CD8-positive, alpha-beta memory T cell (primary cell): ENCODE measurements around the gene MPST. TPM values are rescaled to one million over a fixed set of nuclear protein-coding genes. Genes with fewer than 3 reads are reported as not detected.

Experiments used
- CTCF ChIA-PET: fragments of 350-600 bp; sonication (Branson Sonifier 250); formaldehyde crosslinking; loops from one replicate; lab custom pipeline; 2021; ENCODE audit warnings: antibody characterized with exemption; lab: Charles Lee
- POLR2A ChIA-PET: fragments of 350-600 bp; sonication (Branson Sonifier 250); formaldehyde crosslinking; loops from one replicate; lab custom pipeline; 2021; ENCODE audit warnings: antibody characterized with exemption; lab: Charles Lee
- DNase-seq, 5 donors: peaks; one replicate each; pipeline versions ENCODE4 v3.0.0 to v3.0.0-alpha.2; 2020 to 2022; ENCODE audit warnings: mixed read lengths in 1 of 5
- H3K27ac ChIP-seq: one replicate; pipeline ENCODE4 v1.7.0; 2013; ENCODE audit warnings: low read depth, mild to moderate bottlenecking, low read length, moderate library complexity
- H3K27me3 ChIP-seq: 2 replicates; pipeline ENCODE4 v1.7.0; 2013; ENCODE audit warnings: low read length, mild to moderate bottlenecking; ENCODE audit not compliant: insufficient read depth, poor library complexity, severe bottlenecking
- H3K36me3 ChIP-seq: 2 replicates; pipeline ENCODE4 v1.7.0; 2013; ENCODE audit warnings: mild to moderate bottlenecking, low read length, moderate library complexity; ENCODE audit not compliant: insufficient read depth
- H3K4me1 ChIP-seq: 2 replicates; pipeline ENCODE4 v1.7.0; 2013; ENCODE audit warnings: mild to moderate bottlenecking, low read length, moderate library complexity; ENCODE audit not compliant: insufficient read depth
- H3K4me3 ChIP-seq: 2 replicates; pipeline ENCODE4 v1.7.0; 2013; ENCODE audit warnings: mild to moderate bottlenecking, low read length
- H3K9me3 ChIP-seq: 2 replicates; pipeline ENCODE4 v1.7.0; 2013; ENCODE audit warnings: mild to moderate bottlenecking, low read length
- H3K27ac Mint-ChIP-seq, 8 donors: one replicate each; pipeline ENCODE4 v1.8.0; 2020 to 2021; ENCODE audit warnings: mixed read lengths in 8 of 8, mild to moderate bottlenecking in 6 of 8, inconsistent platforms in 3 of 8, moderate library complexity in 3 of 8
- H3K27me3 Mint-ChIP-seq, 2 donors: one replicate each; pipeline ENCODE4 v1.8.0; 2020 to 2021; ENCODE audit warnings: mixed read lengths in 2 of 2, mild to moderate bottlenecking in 1 of 2, moderate library complexity in 1 of 2
- H3K36me3 Mint-ChIP-seq, 3 donors: one replicate each; pipeline ENCODE4 v1.8.0; 2020 to 2021; ENCODE audit warnings: mixed read lengths in 3 of 3, inconsistent platforms in 1 of 3, mild to moderate bottlenecking in 1 of 3
- H3K4me1 Mint-ChIP-seq, 3 donors: one replicate each; pipeline ENCODE4 v1.8.0; 2020 to 2021; ENCODE audit warnings: mixed read lengths in 3 of 3, inconsistent platforms in 1 of 3, mild to moderate bottlenecking in 1 of 3
- H3K4me3 Mint-ChIP-seq, 7 donors: one replicate each; pipeline ENCODE4 v1.8.0; 2020 to 2021; ENCODE audit warnings: mixed read lengths in 7 of 7, mild to moderate bottlenecking in 6 of 7, moderate library complexity in 4 of 7, inconsistent platforms in 2 of 7
- H3K9me3 Mint-ChIP-seq, 5 donors: one replicate each; pipeline ENCODE4 v1.8.0; 2020 to 2022; ENCODE audit warnings: mixed read lengths in 5 of 5, mild to moderate bottlenecking in 3 of 5, moderate library complexity in 2 of 5, inconsistent platforms in 1 of 5
- polyA plus RNA-seq: library from polyadenylated mRNA; unstranded; fragments of 300-500 nt; fragmentation: Illumina TruSeq; gene quantifications from one replicate; pipeline ENCODE4 v1.2.3, GENCODE V29; 2021
- total RNA-seq, 2 experiments: library from RNA; stranded (reverse); gene quantifications; one replicate each; pipeline ENCODE4 v1.2.3, GENCODE V29; 2021

The MPST gene
- total and polyA plus RNA-seq, 3 experiments from 2014 or later: 16.6 to 20.0 (median 17.8) TPM

DNA sequence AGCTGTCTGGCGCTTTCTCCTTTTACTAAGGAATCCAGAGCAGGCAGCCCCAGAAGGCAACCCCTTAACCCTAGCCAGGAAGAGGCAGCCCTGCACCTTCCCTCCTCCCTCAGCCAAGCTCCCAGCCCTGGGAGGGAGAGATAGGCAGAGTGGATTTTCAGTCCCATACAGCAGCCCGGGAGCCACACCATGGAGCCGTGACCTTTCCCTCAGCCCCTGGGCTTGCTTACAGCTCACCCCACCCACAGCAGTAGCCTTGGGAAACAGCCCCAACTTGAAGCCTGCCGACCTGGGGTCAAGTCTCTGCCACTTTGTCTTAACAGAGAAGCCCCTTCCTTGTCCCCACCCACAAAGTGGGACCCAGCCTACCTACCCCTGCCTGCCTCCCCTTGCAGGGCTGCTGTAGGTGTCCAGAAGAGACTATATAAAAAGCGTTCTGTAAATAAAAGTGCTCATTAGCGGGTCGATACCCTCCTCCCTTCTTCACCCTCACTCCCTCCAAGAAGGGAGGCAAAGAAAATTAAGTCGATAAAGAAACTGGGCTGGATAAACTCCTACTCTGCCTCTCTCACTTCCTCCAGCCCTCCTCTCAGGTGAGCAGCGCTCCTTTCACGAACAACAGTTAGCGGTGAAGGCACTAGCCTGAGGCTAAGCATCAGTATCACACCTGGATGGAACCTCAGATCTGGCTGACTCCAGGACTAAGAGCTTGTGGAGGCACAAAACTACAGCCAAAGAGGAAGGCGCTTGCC, 4.5 kb upstream of the MPST start:
- no peaks in the 10 kb centered on the region for H3K9me3 ChIP-seq
- peaks cover 1% of the 10 kb centered on the region for H3K4me1 ChIP-seq
- Mint-ChIP-seq H3K4me3 (peak overlapping the region in 1 of 7 donors; percentile 46), H3K36me3 (no peaks in the 10 kb centered on the region), H3K9me3 (no peaks in the 10 kb centered on the region), H3K4me1 (peaks cover 2 to 4% (median 4%) of the 10 kb centered on the region in 3 donors), H3K27ac (peak overlapping the region in 1 of 8 donors; percentile 17), H3K27me3 (no peaks in the 10 kb centered on the region)
- no peak overlapping the region for H3K4me3 ChIP-seq
- no peak for DNase-seq
- no peaks in the 10 kb centered on the region for H3K27me3 ChIP-seq
- H3K27ac ChIP-seq: no peak overlapping the region
- ChIA-PET POLR2A (no interaction called here), CTCF (no interaction called here)
- H3K36me3 ChIP-seq: no peaks in the 10 kb centered on the region

DNA sequence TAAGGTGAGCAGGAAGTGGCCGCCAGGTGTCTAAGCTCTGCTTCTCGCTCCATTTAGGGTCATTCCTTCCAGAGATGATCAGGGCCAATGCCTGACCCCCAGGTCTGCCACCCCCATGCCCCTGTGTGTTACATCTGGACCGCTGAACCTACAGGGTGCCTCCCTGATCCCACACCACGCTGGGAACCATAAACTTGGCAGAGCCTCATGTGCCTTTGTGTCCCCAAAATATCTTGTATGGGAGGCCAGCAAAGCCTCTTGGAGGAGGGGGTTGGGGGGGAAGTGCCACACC, 4.0 kb upstream of the MPST start:
- Mint-ChIP-seq H3K4me3 (no peak overlapping the region), H3K27ac (peak overlapping the region in 1 of 8 donors; percentile 50), H3K9me3 (no peaks in the 10 kb centered on the region), H3K27me3 (no peaks in the 10 kb centered on the region), H3K4me1 (peaks cover 7 to 9% (median 9%) of the 10 kb centered on the region in 3 donors), H3K36me3 (no peaks in the 10 kb centered on the region)
- no peak for DNase-seq
- CTCF ChIA-PET: no interaction called here
- Histone ChIP-seq H3K27me3 (no peaks in the 10 kb centered on the region), H3K27ac (no peak overlapping the region), H3K4me3 (no peak overlapping the region), H3K36me3 (no peaks in the 10 kb centered on the region), H3K9me3 (no peaks in the 10 kb centered on the region), H3K4me1 (peaks cover 6% of the 10 kb centered on the region)
- POLR2A ChIA-PET: no interaction called here

DNA sequence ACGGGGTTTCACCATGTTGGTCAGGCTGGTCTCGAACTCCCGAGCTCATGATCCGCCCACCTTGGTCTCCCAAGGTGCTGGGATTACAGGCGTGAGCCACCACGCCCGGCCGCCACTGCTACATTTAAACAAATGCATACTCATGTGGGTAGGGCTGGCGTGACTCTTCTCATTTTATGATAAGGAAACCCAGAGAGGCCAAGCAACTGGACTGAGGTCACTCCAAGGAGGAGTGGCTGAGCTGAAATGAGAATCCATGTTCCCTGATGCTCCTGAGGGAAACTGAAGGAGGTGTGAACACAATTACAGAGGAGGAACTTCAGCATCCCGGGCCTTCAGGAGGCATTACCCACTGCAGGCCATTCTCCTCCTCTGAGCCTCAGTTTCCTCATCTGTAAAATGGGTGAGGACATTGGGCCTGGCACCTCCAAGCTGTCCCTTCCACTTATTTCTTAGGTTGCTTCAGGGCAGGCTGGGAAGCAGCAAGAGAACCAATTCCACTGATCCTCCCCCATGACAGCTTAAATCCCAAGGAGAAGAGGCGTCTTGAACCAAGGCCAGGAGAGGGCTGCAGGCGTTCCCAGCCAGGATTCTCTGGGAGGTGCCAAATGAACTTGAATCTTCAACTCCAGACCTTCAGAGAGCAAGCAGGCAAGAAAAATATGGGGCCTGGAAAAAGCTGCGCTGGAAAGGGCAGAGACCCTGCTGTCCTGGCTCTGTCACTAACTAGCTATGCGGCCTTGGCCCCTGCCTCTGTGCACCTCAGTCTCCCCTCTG, 3.2 kb upstream of the MPST start:
- H3K4me3 ChIP-seq: no peak overlapping the region
- Mint-ChIP-seq H3K4me1 (peaks cover 8 to 10% (median 10%) of the 10 kb centered on the region in 3 donors), H3K4me3 (peak overlapping the region in 2 of 7 donors; percentile 43 to 86), H3K27ac (peak overlapping the region in 3 of 8 donors; percentile 21 to 74 (median 58)), H3K36me3 (no peaks in the 10 kb centered on the region), H3K27me3 (no peaks in the 10 kb centered on the region), H3K9me3 (no peaks in the 10 kb centered on the region)
- peaks cover 6% of the 10 kb centered on the region for H3K4me1 ChIP-seq
- no peak overlapping the region for H3K27ac ChIP-seq
- H3K36me3 ChIP-seq: no peaks in the 10 kb centered on the region
- ChIA-PET POLR2A (no interaction called here), CTCF (interaction anchor here (0.6 to 1.5 kb wide), 2 partner anchors 27 to 1674 kb away, joined by 3 read pairs; no protein-coding TSS in a partner anchor)
- no peaks in the 10 kb centered on the region for H3K9me3 ChIP-seq
- DNase-seq: peak in 1 of 5 donors; percentile 12
- no peaks in the 10 kb centered on the region for H3K27me3 ChIP-seq

DNA sequence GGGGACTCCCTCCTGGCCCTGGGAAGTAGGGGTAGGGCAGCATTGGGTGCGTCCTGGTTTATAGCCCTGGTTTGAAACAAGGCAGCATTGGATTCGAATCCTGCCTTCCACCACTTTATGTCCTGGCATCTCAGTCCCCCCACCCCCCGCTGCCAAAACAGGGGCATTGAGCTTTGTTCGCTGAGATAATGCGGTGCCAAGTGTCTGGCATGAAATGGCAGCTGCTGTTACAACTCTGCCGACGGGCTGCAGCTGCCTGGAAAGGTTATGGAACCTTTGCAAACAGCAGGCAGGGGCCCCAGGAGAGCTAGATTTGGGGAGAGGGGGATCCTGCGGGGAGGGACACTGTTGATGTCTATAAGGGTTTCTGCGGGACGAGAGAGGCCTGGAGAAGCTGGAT, 2.2 kb upstream of the MPST start:
- ChIA-PET POLR2A (interaction anchor here (0.6 kb wide), 1 partner anchor 103 kb away, joined by 4 read pairs; no protein-coding TSS in a partner anchor), CTCF (interaction anchor here (1.4 to 1.5 kb wide), 2 partner anchors 12 to 26 kb away, joined by 3 to 4 read pairs; no protein-coding TSS in a partner anchor)
- Mint-ChIP-seq H3K27ac (peak overlapping the region in 1 of 8 donors; percentile 91), H3K4me3 (peak overlapping the region in 4 of 7 donors; percentile 20 to 86 (median 68)), H3K9me3 (no peaks in the 10 kb centered on the region), H3K4me1 (peaks cover 13 to 18% (median 14%) of the 10 kb centered on the region in 3 donors), H3K27me3 (peaks cover 0 to 1% of the 10 kb centered on the region in 2 donors), H3K36me3 (no peaks in the 10 kb centered on the region)
- no peak overlapping the region for H3K27ac ChIP-seq
- DNase-seq: no peak
- H3K4me3 ChIP-seq: no peak overlapping the region
- H3K9me3 ChIP-seq: no peaks in the 10 kb centered on the region
- no peaks in the 10 kb centered on the region for H3K27me3 ChIP-seq
- no peaks in the 10 kb centered on the region for H3K36me3 ChIP-seq
- peaks cover 6% of the 10 kb centered on the region for H3K4me1 ChIP-seq

DNA sequence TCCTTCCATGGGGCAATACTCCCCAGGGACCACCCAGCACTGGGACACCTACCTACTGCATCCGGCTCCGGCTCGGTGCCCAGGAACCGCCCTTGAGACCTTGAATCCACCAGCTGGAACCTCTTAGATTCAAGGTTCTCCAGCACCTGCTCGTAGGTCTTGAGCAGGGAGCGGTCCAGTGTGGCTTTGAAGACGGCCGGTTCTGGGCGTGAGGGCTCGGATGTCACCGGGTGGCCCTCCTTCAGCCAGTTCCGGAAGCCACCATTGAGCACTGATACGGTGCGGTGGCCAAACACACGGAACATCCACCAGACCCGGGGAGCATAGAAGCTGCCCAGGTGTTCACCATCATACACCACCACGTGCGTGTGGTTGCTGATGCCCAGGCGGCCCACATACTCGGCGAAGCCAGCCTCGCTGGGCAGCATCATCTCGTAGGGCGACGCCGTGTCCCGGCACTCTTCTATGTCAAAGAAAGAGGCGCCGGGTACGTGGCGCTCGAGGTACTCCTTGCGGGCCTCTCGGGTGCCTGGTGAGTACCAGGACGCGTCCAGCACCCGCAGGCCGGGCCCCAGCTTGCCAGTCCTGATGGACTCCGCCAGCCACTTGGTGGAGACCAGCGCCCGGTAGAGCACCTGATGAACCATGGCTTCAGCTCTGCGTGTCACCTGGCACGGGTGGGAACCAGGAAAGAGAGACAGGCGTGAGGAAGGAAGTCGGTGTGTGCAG, 1.3 kb upstream of the MPST start:
- peaks cover 6% of the 10 kb centered on the region for H3K4me1 ChIP-seq
- ChIA-PET CTCF (interaction anchor here (0.8 to 1.4 kb wide), 2 partner anchors 11 to 130 kb away, joined by 3 to 4 read pairs; no protein-coding TSS in a partner anchor), POLR2A (no interaction called here)
- Mint-ChIP-seq H3K4me3 (peak overlapping the region; percentile 55 to 86 (median 74)), H3K9me3 (no peaks in the 10 kb centered on the region), H3K27ac (peak overlapping the region in 2 of 8 donors; percentile 17 to 47), H3K27me3 (peaks cover 0 to 1% of the 10 kb centered on the region in 2 donors), H3K36me3 (no peaks in the 10 kb centered on the region), H3K4me1 (peaks cover 13 to 18% (median 14%) of the 10 kb centered on the region in 3 donors)
- no peaks in the 10 kb centered on the region for H3K9me3 ChIP-seq
- no peaks in the 10 kb centered on the region for H3K36me3 ChIP-seq
- peak overlapping the region; percentile 31 for H3K27ac ChIP-seq
- DNase-seq: peak in 1 of 5 donors; percentile 30
- no peaks in the 10 kb centered on the region for H3K27me3 ChIP-seq
- H3K4me3 ChIP-seq: no peak overlapping the region

DNA sequence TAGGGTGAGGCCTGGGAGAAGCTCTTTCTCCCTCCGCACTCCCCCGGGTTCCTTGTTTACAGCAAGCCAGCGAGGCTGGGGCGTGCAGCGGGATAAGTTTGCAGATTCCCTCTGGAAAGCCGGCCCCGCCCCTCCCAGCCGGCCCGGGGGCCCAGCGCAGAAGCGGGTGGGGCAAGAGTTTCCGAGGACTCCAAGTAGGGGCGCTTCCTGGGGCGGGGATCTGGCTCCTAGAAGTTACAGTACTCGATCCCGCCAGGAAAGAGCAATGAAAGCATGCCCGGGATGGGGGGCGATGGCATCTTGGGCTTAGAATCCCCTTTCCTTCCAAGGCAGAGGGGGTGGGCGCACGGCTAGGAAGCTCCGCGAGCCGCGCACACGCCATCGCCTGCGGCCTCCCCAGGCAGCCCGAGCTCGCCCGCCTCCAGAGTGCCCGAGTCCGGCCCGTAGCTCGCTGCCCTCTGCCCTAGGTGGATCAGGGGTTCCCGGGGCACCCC, 680 bp upstream of the MPST start:
- Mint-ChIP-seq H3K27me3 (peaks cover 0 to 1% of the 10 kb centered on the region in 2 donors), H3K27ac (no peak overlapping the region), H3K9me3 (no peaks in the 10 kb centered on the region), H3K4me1 (peaks cover 13 to 18% (median 14%) of the 10 kb centered on the region in 3 donors), H3K4me3 (peak overlapping the region; percentile 55 to 86 (median 74)), H3K36me3 (no peaks in the 10 kb centered on the region)
- POLR2A ChIA-PET: no interaction called here
- DNase-seq: peak in 1 of 5 donors; percentile 24
- H3K27me3 ChIP-seq: no peaks in the 10 kb centered on the region
- peak overlapping the region; percentile 28 for H3K4me3 ChIP-seq
- peaks cover 6% of the 10 kb centered on the region for H3K4me1 ChIP-seq
- CTCF ChIA-PET: interaction anchor here (0.8 to 1.4 kb wide), 3 partner anchors 10 to 129 kb away, joined by 3 to 4 read pairs (median 4); no protein-coding TSS in a partner anchor
- H3K9me3 ChIP-seq: no peaks in the 10 kb centered on the region
- H3K36me3 ChIP-seq: no peaks in the 10 kb centered on the region
- H3K27ac ChIP-seq: peak overlapping the region; percentile 31

DNA sequence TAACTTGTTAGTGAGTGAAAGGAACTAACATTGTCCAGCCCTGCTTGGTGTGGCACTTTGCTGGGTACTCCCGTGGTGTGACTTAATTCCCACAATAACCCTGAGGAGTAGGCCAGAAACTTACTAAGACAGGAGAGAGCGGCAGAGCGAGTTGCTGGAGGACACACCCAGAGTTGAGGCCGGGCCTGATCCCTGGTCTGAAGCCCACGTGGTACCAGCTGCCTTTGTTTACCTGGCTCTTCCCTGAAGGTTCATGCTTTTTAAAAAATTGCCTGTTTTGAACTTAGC, 594 bp downstream of the MPST start:
- Histone ChIP-seq H3K27me3 (no peaks in the 10 kb centered on the region), H3K9me3 (no peaks in the 10 kb centered on the region), H3K27ac (peak overlapping the region; percentile 51), H3K36me3 (no peaks in the 10 kb centered on the region), H3K4me3 (peak overlapping the region; percentile 56), H3K4me1 (peaks cover 6% of the 10 kb centered on the region)
- CTCF ChIA-PET: interaction anchor here (0.9 to 1.3 kb wide), 2 partner anchors 24 to 167 kb away, joined by 3 to 4 read pairs; no protein-coding TSS in a partner anchor
- peaks cover 0 to 1% of the 10 kb centered on the region in 2 donors for H3K27me3 Mint-ChIP-seq
- no peak for DNase-seq
- H3K4me3 Mint-ChIP-seq: peak overlapping the region; percentile 86 to 95 (median 90)
- H3K36me3 Mint-ChIP-seq: no peaks in the 10 kb centered on the region
- H3K9me3 Mint-ChIP-seq: no peaks in the 10 kb centered on the region
- peak overlapping the region in 5 of 8 donors; percentile 26 to 86 (median 66) for H3K27ac Mint-ChIP-seq
- POLR2A ChIA-PET: no interaction called here
- peaks cover 13 to 18% (median 14%) of the 10 kb centered on the region in 3 donors for H3K4me1 Mint-ChIP-seq
